ENCODE data around the gene SLC25A3.

The SLC25A3 gene

DNA sequence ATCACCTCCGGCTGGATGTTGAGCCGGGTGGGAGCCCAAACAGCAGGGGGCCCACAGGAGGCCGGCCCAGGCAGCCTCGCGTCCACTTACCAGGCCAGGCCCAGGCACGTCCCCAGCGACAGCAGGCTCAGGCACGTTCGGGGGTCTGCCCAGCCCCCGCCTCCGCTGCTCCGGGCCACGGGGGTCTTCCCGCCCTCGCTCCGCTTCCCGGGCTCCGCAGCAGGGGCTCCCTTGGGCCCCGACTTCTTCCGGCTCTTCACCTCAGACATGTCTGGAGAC, 50.9 kb downstream of the SLC25A3 start:
- H3K4me3 ChIP-seq (replicated peaks; ENCODE audit: low read depth, low read length) = peak overlapping the region; percentile 69
- TF ChIP-seq, protein P1, sequence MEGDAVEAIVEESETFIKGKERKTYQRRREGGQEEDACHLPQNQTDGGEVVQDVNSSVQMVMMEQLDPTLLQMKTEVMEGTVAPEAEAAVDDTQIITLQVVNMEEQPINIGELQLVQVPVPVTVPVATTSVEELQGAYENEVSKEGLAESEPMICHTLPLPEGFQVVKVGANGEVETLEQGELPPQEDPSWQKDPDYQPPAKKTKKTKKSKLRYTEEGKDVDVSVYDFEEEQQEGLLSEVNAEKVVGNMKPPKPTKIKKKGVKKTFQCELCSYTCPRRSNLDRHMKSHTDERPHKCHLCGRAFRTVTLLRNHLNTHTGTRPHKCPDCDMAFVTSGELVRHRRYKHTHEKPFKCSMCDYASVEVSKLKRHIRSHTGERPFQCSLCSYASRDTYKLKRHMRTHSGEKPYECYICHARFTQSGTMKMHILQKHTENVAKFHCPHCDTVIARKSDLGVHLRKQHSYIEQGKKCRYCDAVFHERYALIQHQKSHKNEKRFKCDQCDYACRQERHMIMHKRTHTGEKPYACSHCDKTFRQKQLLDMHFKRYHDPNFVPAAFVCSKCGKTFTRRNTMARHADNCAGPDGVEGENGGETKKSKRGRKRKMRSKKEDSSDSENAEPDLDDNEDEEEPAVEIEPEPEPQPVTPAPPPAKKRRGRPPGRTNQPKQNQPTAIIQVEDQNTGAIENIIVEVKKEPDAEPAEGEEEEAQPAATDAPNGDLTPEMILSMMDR (IDR thresholded peaks at IDR 0.05; ENCODE audit: low read length, missing control alignments) = no peak
- no peak for DNase-seq (ENCODE audit: low read depth)

DNA sequence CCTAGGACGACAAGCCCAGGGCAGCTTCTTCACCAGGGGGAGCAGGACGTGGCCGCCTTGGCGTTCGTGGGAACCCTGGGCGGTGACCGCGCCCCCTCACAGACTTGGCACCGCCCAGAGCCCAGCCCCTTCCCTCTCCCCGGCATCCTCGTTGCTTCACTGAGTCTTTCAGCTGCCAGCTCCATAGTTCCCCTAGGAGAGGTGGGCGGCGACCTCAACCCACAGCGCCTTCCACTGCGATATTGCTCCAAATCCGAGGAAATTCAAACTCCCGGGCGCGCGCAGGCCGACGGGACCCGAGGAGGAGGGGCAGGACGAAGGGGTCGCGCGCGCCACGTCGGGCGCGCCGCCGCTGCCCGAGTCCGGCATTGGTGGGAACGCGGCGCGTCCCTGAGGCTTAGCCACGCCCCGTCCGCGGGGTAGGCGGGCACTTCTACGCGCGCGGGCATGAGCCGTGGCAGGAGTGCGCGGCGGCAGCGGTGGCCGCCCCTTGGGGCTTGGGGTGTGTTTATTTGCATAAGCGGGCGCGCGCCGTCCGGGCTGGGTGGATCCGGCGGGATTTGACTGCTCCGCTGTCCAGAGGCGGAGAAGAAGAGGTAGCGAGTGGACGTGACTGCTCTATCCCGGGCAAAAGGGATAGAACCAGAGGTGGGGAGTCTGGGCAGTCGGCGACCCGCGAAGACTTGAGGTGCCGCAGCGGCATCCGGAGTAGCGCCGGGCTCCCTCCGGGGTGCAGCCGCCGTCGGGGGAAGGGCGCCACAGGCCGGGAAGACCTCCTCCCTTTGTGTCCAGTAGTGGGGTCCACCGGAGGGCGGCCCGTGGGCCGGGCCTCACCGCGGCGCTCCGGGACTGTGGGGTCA, 51.5 kb downstream of the SLC25A3 start, which contains the start of the genes APAF1 and IKBIP:
APAF1 (plus strand) TSS at position 579 of the 860 bp plus-strand sequence. CDS start 3,070 bp downstream, outside the sequence.
IKBIP (minus strand) TSS at position 77 of the 860 bp plus-strand sequence. CDS start 87 bp downstream, outside the sequence.
- TF ChIP-seq, protein P1 (IDR thresholded peaks at IDR 0.05; ENCODE audit: low read length, missing control alignments) = no peak
- DNase-seq (ENCODE audit: low read depth) = peak; percentile 97
- peak within 1 kb of the TSS; percentile 69 for H3K4me3 ChIP-seq (replicated peaks; ENCODE audit: low read depth, low read length)

DNA sequence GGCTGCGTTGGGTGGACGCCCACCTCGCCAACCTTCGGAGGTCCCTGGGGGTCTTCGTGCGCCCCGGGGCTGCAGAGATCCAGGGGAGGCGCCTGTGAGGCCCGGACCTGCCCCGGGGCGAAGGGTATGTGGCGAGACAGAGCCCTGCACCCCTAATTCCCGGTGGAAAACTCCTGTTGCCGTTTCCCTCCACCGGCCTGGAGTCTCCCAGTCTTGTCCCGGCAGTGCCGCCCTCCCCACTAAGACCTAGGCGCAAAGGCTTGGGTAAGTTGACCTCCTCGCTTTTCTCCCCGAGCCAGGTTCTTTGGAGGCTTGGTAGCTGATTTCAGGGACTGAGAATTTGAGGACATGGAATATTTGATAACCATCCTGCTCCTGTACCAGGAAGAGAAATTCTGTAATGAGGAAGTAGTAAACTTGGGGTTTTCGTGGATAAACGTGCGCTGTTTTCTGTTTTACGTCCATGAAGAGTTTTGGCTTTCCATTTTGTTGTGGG, 52.1 kb downstream of the SLC25A3 start:
- DNase-seq (ENCODE audit: low read depth) = peak; percentile 11
- H3K4me3 ChIP-seq (replicated peaks; ENCODE audit: low read depth, low read length) = peak overlapping the region; percentile 69
- TF ChIP-seq, protein P1 (IDR thresholded peaks at IDR 0.05; ENCODE audit: low read length, missing control alignments) = no peak

DNA sequence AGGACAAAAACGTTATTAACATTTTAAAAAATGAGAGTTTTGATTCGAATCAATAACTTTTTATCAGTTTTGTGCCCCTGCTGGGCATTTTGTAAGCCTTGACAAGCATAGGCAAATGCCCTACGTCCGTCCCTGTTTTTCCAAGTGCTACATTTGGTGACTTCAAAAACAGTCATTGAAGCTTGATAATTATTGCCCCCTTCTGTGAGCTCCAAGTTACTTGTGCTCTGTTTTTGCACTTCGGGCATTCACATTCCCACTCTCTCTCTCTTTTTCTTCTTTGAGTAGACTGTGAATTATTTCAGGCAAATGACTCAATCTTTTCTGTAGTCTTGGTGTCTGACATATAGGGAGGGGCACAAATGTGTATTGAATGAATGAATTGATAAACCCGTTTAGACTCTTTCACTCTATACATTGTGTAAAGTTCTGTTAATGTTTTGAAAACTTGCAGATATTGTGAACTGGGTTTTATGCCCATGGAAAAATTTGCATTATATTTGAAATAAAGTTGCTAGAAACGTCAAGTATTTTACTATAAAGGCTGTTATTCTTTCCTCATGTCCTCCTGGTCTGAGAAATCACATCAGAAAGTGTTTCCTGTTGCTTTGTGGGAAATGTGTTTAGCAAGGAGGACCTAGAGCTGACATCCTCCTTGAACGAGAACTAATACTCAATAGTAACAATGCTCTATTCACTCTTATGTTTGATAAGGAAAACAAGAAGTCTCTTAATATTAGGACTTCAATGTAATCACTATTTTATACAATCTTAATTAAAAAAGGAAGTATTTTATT, 53.0 kb downstream of the SLC25A3 start:
- peak; percentile 29 for DNase-seq (ENCODE audit: low read depth)
- TF ChIP-seq, protein P1 (IDR thresholded peaks at IDR 0.05; ENCODE audit: low read length, missing control alignments) = no peak
- peak overlapping the region; percentile 69 for H3K4me3 ChIP-seq (replicated peaks; ENCODE audit: low read depth, low read length)

DNA sequence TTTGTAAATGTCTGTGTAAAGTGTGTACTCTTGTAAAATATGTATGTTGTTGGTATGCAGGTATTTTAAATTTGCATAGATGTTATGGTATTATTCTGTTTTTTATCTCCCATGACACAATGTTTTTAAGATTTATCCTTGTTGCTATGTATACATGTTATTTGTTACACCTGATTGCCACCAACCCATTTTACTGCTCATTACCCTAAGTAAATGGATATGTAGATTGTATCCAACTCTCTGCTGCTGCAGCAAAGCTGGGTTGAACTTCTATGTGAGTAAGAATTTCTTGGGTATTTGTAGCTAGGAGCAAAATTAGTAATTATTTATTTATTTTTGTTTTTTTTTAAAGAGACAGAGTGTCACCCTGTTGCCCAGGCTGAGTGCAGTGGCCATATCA, 57.8 kb downstream of the SLC25A3 start:
- no peak overlapping the region for H3K4me3 ChIP-seq (replicated peaks; ENCODE audit: low read depth, low read length)
- TF ChIP-seq, protein P1 (IDR thresholded peaks at IDR 0.05; ENCODE audit: low read length, missing control alignments) = no peak
- no peak for DNase-seq (ENCODE audit: low read depth)

DNA sequence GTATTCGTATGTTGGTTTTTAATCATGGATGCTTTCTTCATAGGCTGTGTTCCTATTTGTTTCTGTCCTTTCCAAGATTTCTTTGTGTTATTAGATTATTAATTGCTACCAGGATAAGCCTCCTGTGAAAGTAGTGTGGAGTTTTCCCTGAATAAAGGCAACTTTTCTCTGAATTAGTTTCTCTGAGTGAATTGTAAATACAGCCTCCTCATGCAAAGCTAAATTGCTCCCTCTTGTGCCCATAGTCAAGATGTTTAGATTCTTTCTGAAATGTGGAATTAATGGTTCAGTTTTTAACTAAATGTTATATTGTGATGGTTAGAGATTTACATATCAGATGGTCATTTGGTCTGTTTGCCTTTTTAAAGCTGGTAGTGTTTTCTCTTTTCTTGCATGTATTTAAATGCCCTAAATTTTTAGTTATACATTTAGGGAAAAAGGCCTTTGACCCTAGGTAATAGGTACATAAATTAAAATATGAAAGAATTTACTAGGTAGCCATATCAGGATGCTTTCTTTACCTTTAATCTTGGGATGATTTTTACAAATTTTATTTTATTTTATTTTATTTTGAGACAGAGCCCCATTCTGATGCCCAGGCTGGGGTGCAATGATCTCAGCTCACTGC, 60.5 kb downstream of the SLC25A3 start:
- peak; percentile 81 for DNase-seq (ENCODE audit: low read depth)
- no peak overlapping the region for H3K4me3 ChIP-seq (replicated peaks; ENCODE audit: low read depth, low read length)
- TF ChIP-seq, protein P1 (IDR thresholded peaks at IDR 0.05; ENCODE audit: low read length, missing control alignments) = peak; percentile 65
